Hindlimb muscle (tissue), 1 donor: Measurements from ENCODE around the gene BRD1. TPM values are rescaled to one million over a fixed set of nuclear protein-coding genes. Genes with fewer than 3 reads are reported as not detected.
A peak's percentile ranks its signal among the peaks of the same experiment; 100 is the strongest.
"Not testable (repeated sequence)": the region's sequence is repeated elsewhere in the genome, so short reads cannot be mapped to it uniquely, and the experiment has no call there.

Experiments
- DNase-seq: peaks from one replicate; pipeline ENCODE4 v3.0.0-alpha.2; 2013
- polyA plus RNA-seq: library from polyadenylated mRNA; unstranded; fragments of 120-200 nt; gene quantifications from one replicate; pipeline ENCODE4 v1.2.1, GENCODE V29; 2013; ENCODE audit not compliant: insufficient read length

Gene BRD1
- polyA plus RNA-seq, 1 donor = 31.0 TPM

DNA sequence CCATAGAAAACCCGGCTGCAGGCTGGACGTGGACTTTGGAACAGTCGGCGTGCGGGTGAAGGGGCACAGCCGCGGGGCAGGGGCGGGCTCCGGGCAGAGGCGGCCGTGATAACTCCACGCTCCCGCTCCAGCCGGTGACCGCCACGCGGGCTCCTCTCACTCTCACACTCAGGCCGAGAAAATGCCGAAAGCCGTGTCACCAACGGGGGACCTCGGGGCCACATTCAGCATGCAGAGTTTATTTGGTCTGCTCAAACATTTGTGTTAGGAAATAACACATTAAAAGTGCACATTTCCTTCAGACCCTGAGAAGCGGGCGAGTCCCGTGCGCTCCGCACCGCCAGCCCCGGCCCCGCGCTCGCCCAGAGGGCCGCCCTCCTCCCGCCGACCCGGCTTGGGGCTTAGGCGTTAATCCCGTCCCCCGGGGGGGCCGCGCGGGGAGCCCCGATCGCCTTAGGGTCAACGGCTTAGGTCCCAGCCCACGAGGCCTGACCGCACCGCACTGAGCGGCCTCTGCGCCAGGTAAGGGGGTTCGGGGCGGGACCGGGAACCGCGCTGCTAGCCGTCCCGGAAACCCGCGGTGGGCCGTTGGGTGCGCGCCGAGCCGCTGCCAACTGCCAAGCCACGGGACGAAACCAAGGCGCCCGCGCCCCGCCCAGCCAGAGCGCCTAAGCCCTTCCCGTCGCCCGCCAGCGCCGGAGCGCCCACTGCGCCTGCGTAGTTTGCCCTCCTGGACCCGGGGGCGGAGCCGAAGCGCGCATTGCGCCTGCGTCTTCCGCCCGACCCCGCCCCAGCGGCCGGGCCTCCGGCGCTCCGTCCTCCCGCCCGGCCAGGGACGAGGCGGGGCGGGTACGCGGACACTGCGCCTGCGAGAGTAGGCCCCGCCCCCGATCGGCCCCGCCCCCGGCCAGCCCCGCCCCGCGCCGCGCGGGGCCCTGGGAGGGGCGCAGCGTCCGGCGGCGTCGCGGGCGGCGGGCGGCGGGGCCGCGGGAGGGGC, 25.5 kb upstream of the BRD1 start, which contains the start of gene ZBED4:
ZBED4 (plus strand) TSS at position 947 of the 997 bp plus-strand sequence. CDS start 29,819 bp downstream, outside the sequence.
- DNase-seq = peak; percentile 98

DNA sequence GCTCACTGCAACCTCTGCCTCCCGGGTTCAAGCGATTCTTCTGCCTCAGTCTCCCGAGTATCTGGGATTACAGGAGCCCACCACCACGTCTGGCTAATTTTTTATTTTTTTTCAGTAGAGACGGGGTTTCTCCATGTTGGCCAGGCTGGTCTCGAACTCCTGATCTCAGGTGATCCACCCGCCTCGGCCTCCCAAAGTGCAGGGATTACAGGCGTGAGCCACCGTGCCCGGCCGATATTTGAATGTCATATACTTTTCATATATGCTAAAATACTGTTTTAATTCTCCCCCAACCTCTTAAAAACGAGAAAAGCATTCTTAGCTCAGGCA, 24.9 kb upstream of the BRD1 start:
- not testable (repeated sequence) for DNase-seq

DNA sequence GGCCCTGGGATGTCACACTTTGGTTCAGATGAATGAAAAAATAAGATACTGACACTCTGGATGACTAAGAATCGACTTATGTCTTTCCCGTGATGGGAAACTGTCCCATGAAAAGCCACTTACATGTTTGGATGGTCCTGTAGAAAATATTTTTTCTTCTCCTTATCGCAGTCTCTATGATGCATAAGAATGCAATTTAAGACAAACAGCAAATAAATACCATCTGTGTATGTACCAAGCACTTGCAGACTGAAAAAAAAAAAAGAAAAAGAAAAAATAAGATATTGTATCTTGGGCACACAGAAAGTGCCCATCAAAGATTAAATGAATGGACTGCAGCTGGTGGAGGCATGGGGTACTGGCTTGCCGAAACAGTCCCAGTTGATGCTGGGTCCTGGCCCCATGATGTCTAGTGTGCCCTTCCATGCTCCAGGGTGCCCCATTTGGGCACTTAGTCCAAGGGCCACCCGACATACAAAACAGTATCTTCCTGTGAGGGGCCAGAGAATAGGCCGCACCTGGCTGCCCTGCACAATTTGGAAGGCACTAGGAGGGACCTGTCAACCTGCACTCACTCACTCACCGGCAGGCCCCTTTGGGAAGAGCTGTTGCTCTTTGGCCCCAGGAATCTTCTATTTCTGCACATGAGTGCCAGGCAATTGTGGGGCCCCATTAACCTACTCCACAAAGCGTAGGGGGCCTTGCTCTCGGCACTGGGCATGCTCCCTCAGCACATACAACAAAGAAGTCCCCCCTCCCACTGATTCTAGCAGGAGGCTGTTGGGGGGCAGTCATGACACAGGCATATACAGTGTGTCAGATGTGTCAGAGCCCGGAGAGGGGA, 23.5 kb upstream of the BRD1 start:
- DNase-seq = no peak

DNA sequence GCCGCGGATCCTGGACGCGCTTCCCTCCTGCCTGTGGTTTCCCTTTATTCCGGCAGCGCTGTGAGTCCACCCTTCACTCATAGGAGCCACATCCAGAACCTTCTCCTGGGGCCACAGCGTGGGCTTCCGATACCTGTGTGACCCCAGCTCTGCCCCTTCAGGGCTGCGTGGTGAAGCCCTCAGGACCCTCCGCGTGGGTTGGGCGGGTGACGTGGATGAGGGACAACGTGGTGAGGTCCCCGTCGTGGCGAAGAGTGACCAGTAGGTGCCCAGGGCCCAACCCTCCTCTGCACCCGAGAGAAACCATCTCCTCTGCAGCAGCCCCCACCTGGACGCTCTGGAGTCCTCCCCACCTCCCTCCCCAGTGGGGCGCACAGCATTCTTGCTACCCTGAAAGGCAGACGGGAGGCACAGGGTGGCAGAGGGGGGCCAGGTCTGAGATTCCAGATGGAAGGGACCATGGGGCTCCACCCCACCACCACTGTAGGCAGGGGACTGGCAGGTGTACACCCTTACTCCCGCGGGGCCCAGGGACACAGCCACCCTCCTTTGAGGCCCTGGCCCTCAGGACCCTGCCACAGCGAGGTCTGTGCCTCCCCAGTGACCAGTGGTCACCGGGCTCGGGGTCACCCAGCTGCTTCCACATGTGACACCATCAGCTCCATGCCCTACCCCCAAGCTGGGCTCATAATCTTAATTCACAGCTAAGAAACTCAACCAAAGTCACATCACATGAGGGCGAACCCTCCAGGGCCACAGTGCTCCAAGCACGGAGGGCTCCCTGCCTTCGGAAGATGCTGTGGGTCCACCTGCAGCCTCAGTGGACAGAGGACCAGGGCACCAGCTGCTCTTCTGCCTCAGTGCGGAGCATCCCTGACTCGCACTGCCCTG, 22.6 kb upstream of the BRD1 start:
- DNase-seq = no peak

DNA sequence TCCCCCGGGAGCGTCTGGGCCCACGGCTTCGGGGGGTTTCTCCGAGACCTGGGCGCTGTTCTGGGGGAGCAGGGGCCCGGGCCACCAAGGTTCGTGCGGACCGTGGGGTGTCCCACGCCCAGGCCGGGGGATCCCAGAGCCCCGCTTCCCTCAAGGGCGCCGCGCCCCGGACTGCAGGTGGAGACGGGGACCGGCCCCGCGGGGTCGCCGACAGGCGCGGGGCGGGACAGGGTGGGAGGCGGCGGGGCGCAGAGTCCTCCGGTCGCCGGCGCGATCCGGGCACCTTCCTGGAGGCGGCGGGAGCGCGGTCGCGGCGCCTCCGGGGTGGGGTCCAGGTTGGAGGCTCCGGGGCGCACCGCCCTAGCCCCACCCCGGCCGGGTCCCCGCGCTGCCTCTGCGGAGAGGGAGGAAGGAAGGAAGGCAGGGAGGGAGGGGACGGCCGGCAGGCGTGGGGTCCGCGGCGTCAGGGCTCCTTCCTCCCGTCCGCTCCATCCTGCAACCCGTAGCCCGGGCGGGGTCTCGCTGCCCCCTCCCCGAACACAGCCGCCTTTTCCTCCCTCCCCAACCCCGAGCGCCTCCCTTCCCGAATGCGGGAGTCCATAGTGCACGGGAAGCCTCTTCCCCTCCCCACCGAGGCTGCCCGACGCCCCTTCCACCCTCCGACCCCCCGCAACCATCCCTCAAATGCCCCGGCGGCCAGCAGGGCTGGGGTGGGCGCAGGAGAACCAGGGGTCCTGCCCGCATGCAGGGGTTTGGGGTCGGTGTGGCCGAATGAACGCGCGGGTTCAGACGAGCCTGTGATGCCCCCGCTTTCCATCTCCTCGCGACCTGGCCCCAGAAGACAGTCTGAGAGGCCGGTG, 21.7 kb upstream of the BRD1 start:
- no peak for DNase-seq

DNA sequence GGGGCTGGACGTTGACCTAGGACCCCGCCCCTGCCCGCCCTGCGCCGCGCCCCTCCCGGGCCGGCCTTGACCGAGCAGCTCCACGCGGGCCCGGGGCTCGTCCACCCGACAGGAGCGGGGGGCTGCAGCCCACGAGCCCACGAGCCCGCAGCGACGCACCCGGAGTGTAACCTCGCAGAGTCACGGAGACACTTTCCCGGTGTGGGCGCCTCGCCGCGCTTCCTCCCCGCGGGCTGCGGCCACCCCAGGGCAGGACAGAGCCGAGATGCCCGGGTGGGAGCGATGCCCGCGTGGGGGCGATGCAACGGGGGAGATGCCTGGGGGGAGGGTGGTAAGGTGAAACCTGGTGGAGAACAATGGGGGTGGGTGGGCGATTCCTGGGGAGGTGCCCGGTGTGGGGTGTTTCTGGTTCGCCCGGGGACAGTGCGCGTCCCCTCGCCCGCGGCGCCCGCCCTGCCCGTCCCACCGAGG, 21.1 kb upstream of the BRD1 start:
- no peak for DNase-seq

DNA sequence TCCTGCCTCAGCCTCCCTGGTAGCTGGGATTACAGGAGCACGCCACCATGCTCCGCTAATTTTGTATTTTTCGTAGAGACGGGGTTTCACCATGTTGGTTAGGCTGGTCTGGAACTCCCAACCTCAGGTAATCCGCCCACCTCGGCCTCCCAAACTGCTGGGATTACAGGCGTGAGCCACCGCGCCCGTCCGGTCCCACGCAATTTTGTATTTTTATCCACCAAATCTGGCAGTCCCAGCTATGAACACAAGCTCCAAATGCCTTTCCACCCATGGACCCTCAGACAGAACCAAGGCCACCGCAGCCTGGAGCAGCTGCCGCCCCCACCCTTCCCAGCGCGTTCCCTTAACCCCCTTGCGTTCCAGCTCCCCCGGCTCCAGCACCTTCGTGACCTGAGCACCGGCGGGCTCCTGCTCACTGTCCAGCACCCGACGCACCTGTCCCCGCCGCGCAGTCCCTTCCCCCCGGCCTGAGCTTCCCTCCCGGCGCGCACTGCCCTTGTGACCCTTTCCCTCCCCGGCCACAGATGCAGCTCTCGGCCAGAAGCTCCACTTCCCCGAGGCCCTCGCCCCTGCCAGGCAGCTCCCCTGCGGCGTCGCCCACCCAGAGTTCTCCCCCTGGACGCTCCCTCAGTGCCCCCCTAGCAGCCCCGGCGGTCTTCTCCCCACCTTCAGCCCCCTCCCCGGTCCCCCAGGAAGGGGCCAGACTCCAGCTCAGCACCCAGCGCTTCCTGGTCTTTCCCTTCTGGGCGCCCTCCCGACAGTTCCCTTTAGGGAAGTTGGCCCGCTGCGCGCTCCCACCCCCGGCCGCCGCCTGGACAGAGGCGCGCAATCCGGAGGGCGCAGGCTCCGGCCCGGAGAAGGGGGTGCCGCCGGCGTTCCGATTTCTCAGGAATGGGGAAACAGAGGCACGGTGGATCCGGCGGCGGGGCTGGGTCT, 20.3 kb upstream of the BRD1 start:
- DNase-seq = no peak

DNA sequence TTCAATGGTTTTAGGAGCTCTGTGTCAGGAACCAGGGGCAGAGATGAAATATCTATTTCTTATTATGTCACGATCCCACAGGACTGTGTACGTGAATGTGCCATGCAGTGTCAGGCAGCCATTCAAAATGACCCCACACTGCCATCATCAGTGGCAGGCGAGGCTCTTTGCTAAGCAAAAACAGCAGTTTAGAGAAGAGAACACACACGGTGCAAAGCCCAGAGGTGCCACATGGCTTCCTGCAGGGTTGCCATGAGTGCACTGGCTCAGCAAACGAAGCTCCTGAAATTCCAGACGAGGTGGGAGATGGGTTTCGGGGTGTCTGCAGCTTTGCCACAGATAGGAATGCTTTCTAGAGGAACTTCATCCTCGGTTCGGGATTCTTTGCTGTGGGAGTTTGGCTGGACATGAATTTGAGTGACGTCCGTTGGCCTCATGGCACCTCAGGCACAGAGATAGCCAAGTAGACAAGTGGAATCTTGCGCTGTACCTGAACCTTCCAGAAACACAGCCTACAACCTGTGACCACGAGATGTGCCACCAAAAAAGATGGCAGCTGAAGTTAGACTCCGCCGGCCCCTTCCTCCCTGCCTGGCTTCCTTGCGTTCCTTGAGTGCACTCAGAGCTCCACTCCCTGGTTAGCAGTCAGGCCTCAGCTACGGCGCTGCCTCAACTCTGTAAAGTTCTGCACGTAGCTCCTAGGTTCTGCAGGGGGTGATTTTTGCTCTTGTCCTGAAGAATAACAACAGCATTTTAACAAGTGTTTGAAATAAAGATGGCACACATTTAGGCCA, 18.2 kb upstream of the BRD1 start:
- no peak for DNase-seq

DNA sequence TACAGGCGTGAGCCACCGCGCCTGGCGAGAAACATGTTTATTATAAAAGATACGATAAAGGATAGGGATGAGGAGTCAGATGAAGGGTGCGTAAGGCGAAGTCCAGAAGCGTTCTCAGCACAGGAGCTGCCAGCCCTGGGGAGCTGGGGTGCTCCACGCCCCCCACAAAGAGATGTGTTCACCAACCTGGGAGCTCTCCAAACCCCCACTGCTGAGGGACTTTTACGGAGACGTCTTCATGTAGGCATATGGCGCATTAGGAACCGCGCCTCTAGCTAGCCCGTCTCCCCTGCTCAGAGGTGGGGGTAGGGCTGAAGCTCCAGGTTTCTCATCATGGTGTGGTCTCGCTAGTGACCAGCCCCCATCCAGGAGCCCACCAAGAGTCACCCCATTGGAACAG, 17.6 kb upstream of the BRD1 start:
- DNase-seq = no peak

DNA sequence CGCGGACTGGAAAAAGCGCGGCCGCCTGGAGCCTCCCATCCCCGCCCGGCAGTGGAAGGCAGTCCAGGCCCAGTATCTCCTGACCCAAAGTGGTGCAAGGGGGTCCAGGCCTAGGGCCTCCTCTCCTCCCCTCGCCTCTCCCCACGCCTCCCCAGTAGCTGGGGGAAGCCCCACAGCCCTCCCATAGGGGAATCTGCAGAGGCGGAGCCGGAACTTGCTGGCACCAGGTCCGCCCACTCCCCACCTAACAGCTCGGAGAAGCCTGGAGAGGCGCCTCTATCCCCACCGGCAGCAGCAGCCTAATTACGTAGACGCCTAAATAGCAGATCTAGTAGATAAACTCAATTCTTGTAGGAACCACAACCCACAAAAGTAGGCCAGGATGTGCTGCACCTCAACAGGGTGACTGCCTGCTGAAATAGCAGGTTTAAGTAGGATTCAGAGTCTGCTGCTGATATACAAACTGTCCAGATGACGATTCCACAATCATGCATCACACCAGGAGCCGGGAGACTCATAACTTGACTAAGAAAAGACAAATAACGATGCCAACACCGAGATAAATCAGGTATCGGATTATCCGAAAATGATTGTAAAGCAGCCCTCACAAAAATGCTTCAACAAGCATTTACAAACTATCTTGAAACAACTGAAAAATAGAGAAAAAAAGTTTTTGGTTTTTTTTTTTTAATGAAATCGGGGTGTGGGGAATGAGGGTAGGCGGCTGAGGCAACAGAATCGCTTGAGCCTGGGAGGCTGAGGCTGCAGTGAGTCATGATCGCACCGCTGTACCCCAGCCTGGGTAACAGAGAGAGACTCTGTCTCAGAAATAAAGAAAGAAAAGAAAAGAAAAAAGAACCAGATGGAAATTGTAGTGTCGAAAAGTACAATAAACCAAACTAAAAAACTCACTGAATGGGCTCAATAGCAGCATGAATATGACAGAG, 11.4 kb upstream of the BRD1 start:
- DNase-seq = no peak

DNA sequence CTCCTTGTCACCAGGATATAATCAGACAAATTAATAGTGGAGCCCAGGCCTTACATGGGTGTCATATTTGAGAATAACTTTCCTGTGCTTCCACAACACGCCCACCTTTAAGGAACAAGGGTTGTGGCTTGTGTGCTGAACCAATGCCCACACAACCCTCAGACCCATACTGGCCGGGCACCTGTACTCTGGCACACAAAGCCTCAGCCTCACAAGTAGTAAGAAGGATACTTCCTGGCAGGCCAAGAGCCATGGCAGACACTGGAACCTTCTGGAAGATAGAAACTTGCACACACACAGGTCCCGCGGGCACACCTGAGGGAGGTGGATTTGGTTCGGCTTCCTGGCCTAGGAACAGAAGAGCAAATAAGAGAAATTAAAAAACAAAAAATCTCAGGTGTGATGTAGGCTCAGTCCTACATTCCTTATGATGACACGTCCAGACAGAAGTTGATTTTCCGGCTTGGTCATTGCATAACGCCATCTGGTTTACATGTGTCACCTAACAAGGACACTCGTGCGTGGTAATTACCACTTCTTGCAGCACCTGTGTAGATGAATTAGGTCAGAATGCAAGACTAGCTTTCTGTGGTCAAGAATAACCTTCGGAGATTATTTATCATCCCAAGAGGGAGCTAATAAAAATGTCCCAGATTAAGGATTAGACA, 5.8 kb upstream of the BRD1 start:
- no peak for DNase-seq

DNA sequence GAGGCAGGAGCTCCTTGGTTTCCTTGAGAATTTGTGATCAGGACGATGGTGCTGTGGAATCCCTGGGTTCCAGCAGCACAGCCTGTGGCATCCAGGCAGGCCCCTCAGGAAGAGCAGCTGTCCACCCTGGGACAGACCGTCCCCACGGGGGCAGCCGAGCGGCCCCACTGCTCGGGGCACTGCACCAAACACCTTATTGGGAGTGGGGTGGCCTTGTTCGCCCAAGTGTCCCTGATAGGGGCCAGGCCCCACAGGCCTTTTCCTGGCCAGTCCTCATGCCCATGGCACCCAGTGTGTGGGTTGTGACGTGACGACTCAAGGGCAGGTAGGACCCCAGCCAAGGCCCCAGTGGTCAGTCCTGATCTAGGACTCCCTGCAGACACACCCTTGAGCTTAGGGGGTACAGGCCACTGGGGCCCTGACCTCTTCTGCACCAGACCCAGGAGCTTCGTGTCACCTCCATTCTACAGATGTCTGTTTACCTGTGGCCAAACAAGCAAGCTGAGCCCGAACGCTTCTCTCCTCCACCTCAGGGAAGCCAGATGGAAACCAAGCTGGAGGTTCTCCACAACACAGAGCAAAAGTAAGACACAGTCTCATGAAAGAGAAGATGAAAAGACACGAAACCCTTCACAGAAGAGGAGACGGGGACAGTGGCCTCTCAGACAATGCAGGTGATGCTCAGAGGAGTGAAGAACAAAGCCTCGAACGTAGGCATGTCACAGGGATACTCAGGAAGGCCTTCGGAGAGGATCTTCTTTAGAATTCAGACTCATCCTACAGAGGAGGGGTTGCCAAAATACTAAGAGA, 1.6 kb upstream of the BRD1 start:
- no peak for DNase-seq

DNA sequence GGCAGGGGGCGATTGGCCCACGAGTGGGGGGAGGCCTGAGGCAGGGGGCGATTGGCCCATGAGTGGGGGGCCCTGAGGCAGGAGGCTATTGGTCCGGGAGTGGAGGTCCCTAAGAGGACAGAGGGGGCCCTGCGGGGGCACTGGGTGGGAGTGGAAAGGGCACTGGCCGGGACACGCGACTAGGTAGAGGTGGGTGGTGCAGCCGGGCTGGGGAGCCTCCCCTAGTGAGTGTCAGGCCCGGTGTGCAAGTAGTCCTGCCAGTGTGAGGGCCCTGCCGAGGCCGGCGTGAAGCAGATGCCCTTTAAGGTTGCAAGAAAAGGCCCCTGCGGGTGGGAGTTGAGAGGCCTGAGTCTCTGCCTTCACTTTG, 909 bp upstream of the BRD1 start:
- DNase-seq = no peak

DNA sequence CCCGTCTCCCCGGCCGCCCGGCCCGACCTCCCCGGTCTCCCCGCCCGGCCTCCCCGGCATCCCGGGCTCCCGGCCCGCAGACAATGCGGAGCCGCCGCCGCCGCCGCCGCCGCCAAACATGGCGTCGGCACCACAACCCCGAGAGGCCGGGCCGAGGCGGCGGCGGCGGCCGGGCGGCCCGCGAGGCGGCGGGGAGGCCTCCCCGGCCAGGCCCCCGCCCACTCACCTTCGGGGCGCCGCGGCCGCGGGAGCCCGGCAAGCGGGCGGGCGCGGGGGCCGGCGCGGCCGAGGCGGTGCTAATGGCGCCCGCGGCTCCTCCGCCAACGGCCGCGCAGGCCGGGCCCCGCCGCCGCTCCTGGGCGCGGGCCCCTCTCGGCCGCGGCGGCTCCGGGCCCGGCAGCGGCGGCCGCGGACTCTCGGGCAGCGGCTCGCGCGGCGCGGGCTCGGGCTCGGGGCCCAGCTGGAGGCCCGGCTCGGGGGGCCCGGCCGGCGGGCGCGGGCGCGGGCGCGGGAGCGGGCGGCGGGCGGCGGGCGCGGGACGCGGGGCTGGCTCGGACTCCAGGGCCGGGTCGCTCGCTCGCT, 311 bp downstream of the BRD1 start:
- DNase-seq = peak; percentile 23

DNA sequence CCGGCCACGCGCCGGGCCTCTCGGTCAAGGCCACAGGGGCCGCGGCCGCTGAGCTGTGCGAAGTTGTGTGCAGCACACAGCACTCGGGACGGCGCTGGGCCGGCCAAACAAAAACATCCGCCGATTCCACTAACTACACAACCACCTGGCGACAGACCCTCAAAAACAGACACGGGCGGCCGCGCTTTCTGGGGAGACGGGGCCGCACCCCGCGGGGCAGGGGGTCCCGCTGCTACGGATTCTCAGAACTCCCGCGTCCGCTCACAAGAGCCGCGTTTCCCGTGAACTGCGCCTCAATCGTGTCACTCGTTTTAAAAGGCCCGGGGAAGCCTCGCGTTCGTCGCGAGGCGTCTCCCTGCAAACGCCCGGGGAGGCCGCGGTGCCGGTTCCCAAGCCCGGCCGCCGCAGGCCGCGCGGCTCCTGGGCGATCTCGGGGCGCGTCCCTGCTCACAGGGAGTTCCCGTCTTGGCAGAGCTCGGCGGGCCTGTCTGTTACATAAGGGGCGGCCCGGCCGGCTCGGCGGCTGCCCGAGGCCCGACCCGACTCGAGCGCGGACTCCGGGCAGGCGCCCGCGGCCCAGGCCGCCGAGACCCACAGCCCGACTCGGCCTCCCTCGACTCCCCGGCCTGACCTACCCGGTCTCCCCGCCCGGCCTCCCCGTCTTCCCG, 936 bp downstream of the BRD1 start:
- DNase-seq = peak; percentile 67
